Activated T-cell treated with anti-CD3 and anti-CD28 coated beads, Interleukin-2, amount 50 U/mL, for 24 hours (primary cell): Measurements from ENCODE around the gene CFAP73.
"Not testable (repeated sequence)": the region's sequence is repeated elsewhere in the genome, so short reads cannot be mapped to it uniquely, and the experiment has no call there.

Experiments
- DNase-seq: peaks from one replicate; pipeline ENCODE4 v3.0.0-alpha.2; 2020
- H3K27ac Mint-ChIP-seq: 2 replicates; pipeline ENCODE4 v1.8.0; 2020; ENCODE audit warnings: mild to moderate bottlenecking, mixed read lengths
- H3K27me3 Mint-ChIP-seq: 2 replicates; pipeline ENCODE4 v1.8.0; 2020; ENCODE audit warnings: mixed read lengths
- H3K36me3 Mint-ChIP-seq: 2 replicates; pipeline ENCODE4 v1.8.0; 2020; ENCODE audit warnings: low read depth, mixed read lengths
- H3K4me1 Mint-ChIP-seq: 2 replicates; pipeline ENCODE4 v1.8.0; 2020; ENCODE audit warnings: low read depth, mixed read lengths
- H3K4me3 Mint-ChIP-seq: 2 replicates; pipeline ENCODE4 v1.8.0; 2020; ENCODE audit warnings: mild to moderate bottlenecking, moderate library complexity, mixed read lengths
- H3K9me3 Mint-ChIP-seq: 2 replicates; pipeline ENCODE4 v1.8.0; 2020; ENCODE audit warnings: mixed read lengths

The CFAP73 gene

GRCh38 chr12:113196582-113196981 lies 47.1 kb downstream of the CFAP73 start:
- Mint-ChIP-seq H3K36me3 (peaks cover 16% of the 10 kb centered on the region), H3K4me3 (no peak overlapping the region), H3K9me3 (no peaks in the 10 kb centered on the region), H3K27me3 (no peaks in the 10 kb centered on the region), H3K4me1 (peaks cover 3% of the 10 kb centered on the region), H3K27ac (no peak overlapping the region)
- DNase-seq, result no peak

- Mint-ChIP-seq H3K4me1 (peaks cover 3% of the 10 kb centered on the region), H3K27me3 (no peaks in the 10 kb centered on the region), H3K9me3 (no peaks in the 10 kb centered on the region), H3K36me3 (peaks cover 12% of the 10 kb centered on the region), H3K4me3 (no peak overlapping the region), H3K27ac (no peak overlapping the region)
- DNase-seq, result peak; percentile 51
Measured at GRCh38 chr12:113196990-113197389, 47.5 kb downstream of the CFAP73 start.

GRCh38 chr12:113197518-113198077 lies 48.1 kb downstream of the CFAP73 start:
- H3K27me3 Mint-ChIP-seq, result no peaks in the 10 kb centered on the region
- H3K27ac Mint-ChIP-seq, result no peak overlapping the region
- peaks cover 6% of the 10 kb centered on the region for H3K36me3 Mint-ChIP-seq
- H3K4me1 Mint-ChIP-seq, result peaks cover 3% of the 10 kb centered on the region
- no peak for DNase-seq
- no peaks in the 10 kb centered on the region for H3K9me3 Mint-ChIP-seq
- no peak overlapping the region for H3K4me3 Mint-ChIP-seq

GRCh38 chr12:113198296-113198695 lies 48.8 kb downstream of the CFAP73 start:
- no peak overlapping the region for H3K4me3 Mint-ChIP-seq
- no peaks in the 10 kb centered on the region for H3K27me3 Mint-ChIP-seq
- H3K4me1 Mint-ChIP-seq, result peaks cover 3% of the 10 kb centered on the region
- no peaks in the 10 kb centered on the region for H3K9me3 Mint-ChIP-seq
- H3K36me3 Mint-ChIP-seq, result peaks cover 6% of the 10 kb centered on the region
- DNase-seq, result no peak
- peak overlapping the region; percentile 17 for H3K27ac Mint-ChIP-seq

- Mint-ChIP-seq H3K9me3 (no peaks in the 10 kb centered on the region), H3K27ac (no peak overlapping the region), H3K4me1 (peaks cover 2% of the 10 kb centered on the region), H3K27me3 (no peaks in the 10 kb centered on the region), H3K4me3 (no peak overlapping the region), H3K36me3 (peaks cover 2% of the 10 kb centered on the region)
- no peak for DNase-seq
Measured at GRCh38 chr12:113200021-113200797, 50.7 kb downstream of the CFAP73 start.

- Mint-ChIP-seq H3K27ac (no peak overlapping the region), H3K4me1 (peaks cover 6% of the 10 kb centered on the region), H3K4me3 (no peak overlapping the region), H3K36me3 (no peaks in the 10 kb centered on the region), H3K9me3 (no peaks in the 10 kb centered on the region), H3K27me3 (no peaks in the 10 kb centered on the region)
- no peak for DNase-seq
Measured at GRCh38 chr12:113201187-113202177, 52.0 kb downstream of the CFAP73 start.

GRCh38 chr12:113202300-113203075 lies 53.0 kb downstream of the CFAP73 start:
- no peak for DNase-seq
- Mint-ChIP-seq H3K4me1 (peaks cover 14% of the 10 kb centered on the region), H3K9me3 (no peaks in the 10 kb centered on the region), H3K27ac (no peak overlapping the region), H3K4me3 (no peak overlapping the region), H3K36me3 (no peaks in the 10 kb centered on the region), H3K27me3 (no peaks in the 10 kb centered on the region)

GRCh38 chr12:113203852-113204760 lies 54.6 kb downstream of the CFAP73 start:
- H3K36me3 Mint-ChIP-seq, result no peaks in the 10 kb centered on the region
- DNase-seq, result no peak
- H3K4me1 Mint-ChIP-seq, result peaks cover 30% of the 10 kb centered on the region
- no peak overlapping the region for H3K4me3 Mint-ChIP-seq
- no peaks in the 10 kb centered on the region for H3K9me3 Mint-ChIP-seq
- H3K27me3 Mint-ChIP-seq, result no peaks in the 10 kb centered on the region
- peak overlapping the region; percentile 1 for H3K27ac Mint-ChIP-seq

GRCh38 chr12:113204804-113205203 lies 55.3 kb downstream of the CFAP73 start:
- DNase-seq, result no peak
- H3K9me3 Mint-ChIP-seq, result no peaks in the 10 kb centered on the region
- H3K4me3 Mint-ChIP-seq, result no peak overlapping the region
- H3K36me3 Mint-ChIP-seq, result no peaks in the 10 kb centered on the region
- H3K4me1 Mint-ChIP-seq, result peaks cover 37% of the 10 kb centered on the region
- H3K27ac Mint-ChIP-seq, result no peak overlapping the region
- H3K27me3 Mint-ChIP-seq, result no peaks in the 10 kb centered on the region

GRCh38 chr12:113206802-113207201 lies 57.3 kb downstream of the CFAP73 start:
- H3K4me1 Mint-ChIP-seq, result peaks cover 54% of the 10 kb centered on the region
- not testable (repeated sequence) for H3K36me3 Mint-ChIP-seq, H3K27ac Mint-ChIP-seq, H3K4me3 Mint-ChIP-seq, H3K27me3 Mint-ChIP-seq, DNase-seq, H3K9me3 Mint-ChIP-seq

- Mint-ChIP-seq H3K9me3 (no peaks in the 10 kb centered on the region), H3K36me3 (no peaks in the 10 kb centered on the region), H3K4me1 (peaks cover 54% of the 10 kb centered on the region), H3K4me3 (no peak overlapping the region), H3K27me3 (no peaks in the 10 kb centered on the region), H3K27ac (peak overlapping the region; percentile 94)
- no peak for DNase-seq
Measured at GRCh38 chr12:113207613-113208040, 58.1 kb downstream of the CFAP73 start.

- Mint-ChIP-seq H3K27ac (peak overlapping the region; percentile 94), H3K4me3 (peak overlapping the region; percentile 71), H3K9me3 (no peaks in the 10 kb centered on the region), H3K27me3 (no peaks in the 10 kb centered on the region), H3K4me1 (peaks cover 54% of the 10 kb centered on the region), H3K36me3 (no peaks in the 10 kb centered on the region)
- peak; percentile 62 for DNase-seq
Measured at GRCh38 chr12:113208041-113208934, 58.8 kb downstream of the CFAP73 start.
